ENCODE data around the gene MRPS7.
A peak's percentile ranks its signal among the peaks of the same experiment; 100 is the strongest.

The MRPS7 gene

GRCh38 chr17:75238684-75239191 is 22.9 kb upstream of the MRPS7 start:
- H3K4me3 ChIP-seq (replicated peaks; ENCODE audit: low read depth, low read length) = no peak overlapping the region
- DNase-seq (ENCODE audit: extremely low read depth, low read depth) = no peak
- TF ChIP-seq CTCF (IDR thresholded peaks at IDR 0.05; ENCODE audit: low read depth, low read length, missing control alignments) = peak; percentile 93

GRCh38 chr17:75239214-75239613 is 22.5 kb upstream of the MRPS7 start:
- H3K4me3 ChIP-seq (replicated peaks; ENCODE audit: low read depth, low read length) = no peak overlapping the region
- TF ChIP-seq CTCF (IDR thresholded peaks at IDR 0.05; ENCODE audit: low read depth, low read length, missing control alignments) = no peak
- DNase-seq (ENCODE audit: extremely low read depth, low read depth) = no peak

GRCh38 chr17:75239778-75240393 is 21.8 kb upstream of the MRPS7 start:
- TF ChIP-seq CTCF (IDR thresholded peaks at IDR 0.05; ENCODE audit: low read depth, low read length, missing control alignments) = no peak
- no peak for DNase-seq (ENCODE audit: extremely low read depth, low read depth)
- no peak overlapping the region for H3K4me3 ChIP-seq (replicated peaks; ENCODE audit: low read depth, low read length)

- H3K4me3 ChIP-seq (replicated peaks; ENCODE audit: low read depth, low read length) = no peak overlapping the region
- peak; percentile 89 for TF ChIP-seq CTCF (IDR thresholded peaks at IDR 0.05; ENCODE audit: low read depth, low read length, missing control alignments)
- no peak for DNase-seq (ENCODE audit: extremely low read depth, low read depth)
These were observed 21.1 kb upstream of the MRPS7 start for GRCh38 chr17:75240394-75241142.

- H3K4me3 ChIP-seq (replicated peaks; ENCODE audit: low read depth, low read length) = no peak overlapping the region
- TF ChIP-seq CTCF (IDR thresholded peaks at IDR 0.05; ENCODE audit: low read depth, low read length, missing control alignments) = no peak
- no peak for DNase-seq (ENCODE audit: extremely low read depth, low read depth)
These were observed 20.6 kb upstream of the MRPS7 start for GRCh38 chr17:75241143-75241430.

- no peak for TF ChIP-seq CTCF (IDR thresholded peaks at IDR 0.05; ENCODE audit: low read depth, low read length, missing control alignments)
- DNase-seq (ENCODE audit: extremely low read depth, low read depth) = no peak
- no peak overlapping the region for H3K4me3 ChIP-seq (replicated peaks; ENCODE audit: low read depth, low read length)
These were observed 20.2 kb upstream of the MRPS7 start for GRCh38 chr17:75241502-75241901.
